ENCODE measurements around the gene PRKCA.

DNA sequence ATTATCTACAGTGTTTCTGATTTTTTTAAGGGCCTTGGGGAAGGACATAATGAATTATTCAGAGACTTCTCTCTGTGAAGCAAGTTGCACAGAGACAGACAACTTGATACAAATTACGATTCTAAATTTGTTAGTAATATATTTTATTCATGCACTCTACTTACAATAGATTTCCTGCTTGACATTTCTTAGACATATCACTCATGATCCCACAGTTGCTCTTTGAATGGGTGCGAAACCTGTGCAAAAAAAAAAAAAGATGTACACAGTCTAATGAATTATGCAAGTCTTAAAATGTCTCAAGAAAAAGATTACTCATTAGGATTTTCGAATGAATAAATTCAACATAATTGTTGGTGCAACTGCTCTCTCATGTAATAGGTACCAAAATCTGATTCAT is 254.8 kb downstream of the PRKCA start:
- TF ChIP-seq SREBF1 (IDR thresholded peaks at IDR 0.05; ENCODE audit: low read length) (no peak), EZH2 (IDR thresholded peaks at IDR 0.05; ENCODE audit: borderline replicate concordance, control insufficient read depth, low read depth, low read length) (no peak), ZNF24 (IDR thresholded peaks at IDR 0.05) (no peak)

Data from GM12878 (cell line).